ENCODE data around the gene CCDC138. TPM values are rescaled to one million over a fixed set of nuclear protein-coding genes. Genes with fewer than 3 reads are reported as not detected.

CCDC138 gene
- total RNA-seq, 2 donors from 2014 or later = 4.2 to 4.5 TPM

GRCh38 chr2:108910541-108911396 lies 124.2 kb downstream of the CCDC138 start:
- no peak overlapping the region for H3K4me3 ChIP-seq
- no peaks in the 10 kb centered on the region for H3K27me3 ChIP-seq (replicated peaks; ENCODE audit: insufficient read depth)
- TF ChIP-seq POLR2AphosphoS5 (IDR thresholded peaks at IDR 0.05) (no peak), POLR2A (IDR thresholded peaks at IDR 0.05) (no peak), CTCF (IDR thresholded peaks at IDR 0.05) (no peak)
- H3K4me1 ChIP-seq (replicated peaks) = no peaks in the 10 kb centered on the region
- no peaks in the 10 kb centered on the region for H3K9me3 ChIP-seq
- H3K36me3 ChIP-seq = no peaks in the 10 kb centered on the region
- no peak for DNase-seq (ENCODE audit: low spot score)
- H3K27ac ChIP-seq = no peak overlapping the region
- intact Hi-C loops (cut with DNase I) = no loop called here
- 85% methylated on average over 20 of the region's 20 CpGs for WGBS

GRCh38 chr2:108911401-108911800 lies 124.8 kb downstream of the CCDC138 start:
- intact Hi-C loops (cut with DNase I) = no loop called here
- DNase-seq (ENCODE audit: low spot score) = no peak
- 89% methylated on average over 5 of the region's 5 CpGs for WGBS

GRCh38 chr2:108911807-108912628 lies 125.4 kb downstream of the CCDC138 start:
- no peak for DNase-seq (ENCODE audit: low spot score)
- Histone ChIP-seq H3K27ac (no peak overlapping the region), H3K27me3 (replicated peaks; ENCODE audit: insufficient read depth) (no peaks in the 10 kb centered on the region), H3K4me1 (replicated peaks) (no peaks in the 10 kb centered on the region), H3K9me3 (no peaks in the 10 kb centered on the region), H3K4me3 (no peak overlapping the region), H3K36me3 (no peaks in the 10 kb centered on the region)
- WGBS = 83% methylated on average over 21 of the region's 21 CpGs
- intact Hi-C loops (cut with DNase I) = no loop called here
- TF ChIP-seq POLR2AphosphoS5 (IDR thresholded peaks at IDR 0.05) (no peak), CTCF (IDR thresholded peaks at IDR 0.05) (no peak), POLR2A (IDR thresholded peaks at IDR 0.05) (no peak)

More at GRCh38 chr2:108911401-108911800, 124.8 kb downstream of the CCDC138 start:
- Histone ChIP-seq H3K9me3 (no peaks in the 10 kb centered on the region), H3K4me3 (no peak overlapping the region), H3K4me1 (replicated peaks) (no peaks in the 10 kb centered on the region), H3K27me3 (replicated peaks; ENCODE audit: insufficient read depth) (no peaks in the 10 kb centered on the region), H3K27ac (no peak overlapping the region), H3K36me3 (no peaks in the 10 kb centered on the region)
- TF ChIP-seq POLR2AphosphoS5 (IDR thresholded peaks at IDR 0.05) = no peak
- TF ChIP-seq CTCF (IDR thresholded peaks at IDR 0.05) = no peak
- no peak for TF ChIP-seq POLR2A (IDR thresholded peaks at IDR 0.05)

GRCh38 chr2:108912629-108912902 lies 126.0 kb downstream of the CCDC138 start:
- DNase-seq (ENCODE audit: low spot score) = no peak
- TF ChIP-seq POLR2AphosphoS5 (IDR thresholded peaks at IDR 0.05) = no peak
- no peak for TF ChIP-seq CTCF (IDR thresholded peaks at IDR 0.05)
- no peak for TF ChIP-seq POLR2A (IDR thresholded peaks at IDR 0.05)
- H3K27me3 ChIP-seq (replicated peaks; ENCODE audit: insufficient read depth) = no peaks in the 10 kb centered on the region
- H3K27ac ChIP-seq = no peak overlapping the region
- H3K9me3 ChIP-seq = no peaks in the 10 kb centered on the region
- intact Hi-C loops (cut with DNase I) = no loop called here
- 86% methylated on average over 5 of the region's 5 CpGs for WGBS
- H3K4me3 ChIP-seq = no peak overlapping the region
- peaks cover 4% of the 10 kb centered on the region for H3K4me1 ChIP-seq (replicated peaks)
- no peaks in the 10 kb centered on the region for H3K36me3 ChIP-seq
